Sigmoid colon (tissue), 7 donors: ENCODE measurements around the gene MRPS12. TPM values are rescaled to one million over a fixed set of nuclear protein-coding genes. Genes with fewer than 3 reads are reported as not detected.

Source experiments
- DNase-seq: peaks from one replicate; pipeline ENCODE4 v3.0.0-alpha.2; 2019
- H3K27ac ChIP-seq, 4 donors: fragments of 200-600 bp; sonication (generic); one replicate each; pipeline ENCODE4 v1.5.1; 2016 to 2019; ENCODE audit warnings: mild to moderate bottlenecking in 1 of 4
- H3K27me3 ChIP-seq, 3 donors: fragments of 200-600 bp; sonication (generic); one replicate each; pipeline ENCODE4 v1.5.1; 2019; ENCODE audit warnings: mild to moderate bottlenecking in 1 of 3
- H3K36me3 ChIP-seq, 4 donors: fragments of 200-600 bp; sonication (generic); one replicate each; pipeline ENCODE4 v1.5.1; 2016 to 2019
- H3K4me1 ChIP-seq, 4 donors: fragments of 200-600 bp; sonication (generic); one replicate each; pipeline ENCODE4 v1.5.1; 2017 to 2019
- H3K4me3 ChIP-seq, 4 donors: fragments of 200-600 bp; sonication (generic); one replicate each; pipeline ENCODE4 v1.5.1; 2017 to 2019; ENCODE audit warnings: mild to moderate bottlenecking in 2 of 4, moderate library complexity in 1 of 4
- H3K9me3 ChIP-seq, 4 donors: fragments of 200-600 bp in 3 of 4; sonication (generic) in 3 of 4; one replicate each; pipeline versions ENCODE4 v1.5.1 to v1.6.1; 2013 to 2019
- EP300 ChIP-seq, 4 donors: sonication (generic); formaldehyde crosslinking; IDR thresholded peaks; one replicate each; pipeline ENCODE4 v1.6.1; 2017; ENCODE audit warnings: antibody characterized with exemption in 4 of 4
- POLR2A ChIP-seq, 2 donors: fragments of 450-650 bp; IDR thresholded peaks; one replicate each; pipeline ENCODE4 v1.6.1; 2016; ENCODE audit warnings: antibody characterized with exemption in 2 of 2, mild to moderate bottlenecking in 2 of 2, moderate library complexity in 2 of 2
- POLR2AphosphoS5 ChIP-seq, 4 donors: sonication (generic); formaldehyde crosslinking; IDR thresholded peaks; one replicate each; pipeline ENCODE4 v1.6.1; 2017; ENCODE audit warnings: antibody characterized with exemption in 4 of 4
- WGBS, 2 donors: extraction: QIAGEN DNeasy Blood & Tissue Kit; methylation state at CpG; one replicate each; pipeline ENCODE4 v1.1.7; 2013; 5-methylcytosine and 5-hydroxymethylcytosine counted together
- intact Hi-C: fragments of 100-400 bp; cut with DNase I; formaldehyde crosslinking; loops from one replicate; pipeline ENCODE4 v1.15.1; 2023
- polyA plus RNA-seq, 3 donors: library from polyadenylated mRNA; stranded (reverse); fragments of 200-250 nt; gene quantifications; one replicate each; pipeline ENCODE4 v1.2.3, GENCODE V29; 2013
- total RNA-seq, 4 donors: library from RNA; depleted of rRNA; stranded (reverse); fragments of >200 nt; gene quantifications; one replicate each; pipeline ENCODE4 v1.1.0, GENCODE V29; 2016
- TF ChIP-seq, protein P1 (sequence below), 4 experiments: fragments of 450-650 bp in 3 of 4; fragments of 200-600 bp in 1 of 4; IDR thresholded peaks; one replicate each; pipeline ENCODE4 v1.5.1; 2016 to 2019; ENCODE audit warnings: antibody characterized with exemption in 4 of 4, mild to moderate bottlenecking in 3 of 4, moderate library complexity in 2 of 4
- donor health status: healthy with polysubstance abuse.
- donor health status: Bipolar disorder and iron deficiency.
- donor health status: healthy.

Gene MRPS12
- total and polyA plus RNA-seq, 7 donors, result 25.0 to 74.4 (median 30.7) TPM

GRCh38 chr19:38971672-38972071 lies 40.9 kb downstream of the MRPS12 start:
- TF ChIP-seq, protein P1, sequence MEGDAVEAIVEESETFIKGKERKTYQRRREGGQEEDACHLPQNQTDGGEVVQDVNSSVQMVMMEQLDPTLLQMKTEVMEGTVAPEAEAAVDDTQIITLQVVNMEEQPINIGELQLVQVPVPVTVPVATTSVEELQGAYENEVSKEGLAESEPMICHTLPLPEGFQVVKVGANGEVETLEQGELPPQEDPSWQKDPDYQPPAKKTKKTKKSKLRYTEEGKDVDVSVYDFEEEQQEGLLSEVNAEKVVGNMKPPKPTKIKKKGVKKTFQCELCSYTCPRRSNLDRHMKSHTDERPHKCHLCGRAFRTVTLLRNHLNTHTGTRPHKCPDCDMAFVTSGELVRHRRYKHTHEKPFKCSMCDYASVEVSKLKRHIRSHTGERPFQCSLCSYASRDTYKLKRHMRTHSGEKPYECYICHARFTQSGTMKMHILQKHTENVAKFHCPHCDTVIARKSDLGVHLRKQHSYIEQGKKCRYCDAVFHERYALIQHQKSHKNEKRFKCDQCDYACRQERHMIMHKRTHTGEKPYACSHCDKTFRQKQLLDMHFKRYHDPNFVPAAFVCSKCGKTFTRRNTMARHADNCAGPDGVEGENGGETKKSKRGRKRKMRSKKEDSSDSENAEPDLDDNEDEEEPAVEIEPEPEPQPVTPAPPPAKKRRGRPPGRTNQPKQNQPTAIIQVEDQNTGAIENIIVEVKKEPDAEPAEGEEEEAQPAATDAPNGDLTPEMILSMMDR (IDR thresholded peaks at IDR 0.05), result no peak
- TF ChIP-seq POLR2AphosphoS5 (IDR thresholded peaks at IDR 0.05) (no peak), EP300 (IDR thresholded peaks at IDR 0.05) (no peak), POLR2A (IDR thresholded peaks at IDR 0.05) (no peak)
- no peak for DNase-seq
- 81 to 88% methylated on average over 2 of the region's 2 CpGs for WGBS, 2 donors
- no peak overlapping the region for H3K27ac ChIP-seq
- no peaks in the 10 kb centered on the region for H3K9me3 ChIP-seq
- intact Hi-C loops, result no loop called here
- H3K4me3 ChIP-seq, result no peak overlapping the region
- peaks cover 0 to 7% (median under 1%) of the 10 kb centered on the region in 4 donors for H3K36me3 ChIP-seq
- H3K4me1 ChIP-seq, result peaks cover 0 to 21% (median 18%) of the 10 kb centered on the region in 4 donors
- no peaks in the 10 kb centered on the region for H3K27me3 ChIP-seq

DNA sequence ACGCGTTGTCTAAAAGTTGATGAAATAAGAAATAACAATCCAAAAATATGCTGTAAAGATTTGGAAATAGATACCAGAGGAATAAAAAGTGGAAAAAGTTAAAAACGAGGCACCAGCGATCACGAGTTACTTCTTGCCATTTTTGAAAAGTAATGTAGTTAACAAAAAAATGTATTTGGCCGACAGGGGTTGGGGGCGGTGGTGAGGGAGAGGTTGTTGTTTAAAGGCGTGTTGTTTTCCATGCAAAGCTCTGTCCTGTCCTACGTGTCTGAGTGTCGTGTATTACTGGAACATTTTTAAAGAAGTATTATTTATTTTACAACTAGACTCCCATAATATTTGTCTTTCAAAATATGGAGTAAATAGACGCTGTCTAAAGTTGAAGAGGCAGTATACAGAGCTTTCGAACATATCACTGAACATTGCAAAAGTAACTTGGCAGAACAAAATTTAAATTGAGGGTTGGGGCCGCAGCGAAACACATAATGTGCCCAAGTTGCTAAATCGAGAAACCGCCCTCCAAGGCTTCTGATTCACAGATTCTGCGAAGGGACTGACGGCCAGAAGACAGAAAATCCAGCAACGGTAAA lies 44.0 kb downstream of the MRPS12 start:
- TF ChIP-seq POLR2AphosphoS5 (IDR thresholded peaks at IDR 0.05), result no peak
- no peak for TF ChIP-seq EP300 (IDR thresholded peaks at IDR 0.05)
- TF ChIP-seq, protein P1 (IDR thresholded peaks at IDR 0.05), result no peak
- no peak for TF ChIP-seq POLR2A (IDR thresholded peaks at IDR 0.05)
- intact Hi-C loops, result no loop called here
- Histone ChIP-seq H3K9me3 (no peaks in the 10 kb centered on the region), H3K36me3 (no peaks in the 10 kb centered on the region), H3K4me3 (peak overlapping the region; percentile 56 to 68 (median 64)), H3K27ac (peak overlapping the region; percentile 85 to 96 (median 90)), H3K4me1 (peaks cover 0 to 24% (median 21%) of the 10 kb centered on the region in 4 donors), H3K27me3 (no peaks in the 10 kb centered on the region)
- 54 to 63% methylated on average over 19 of the region's 19 CpGs for WGBS, 2 donors
- DNase-seq, result no peak

DNA sequence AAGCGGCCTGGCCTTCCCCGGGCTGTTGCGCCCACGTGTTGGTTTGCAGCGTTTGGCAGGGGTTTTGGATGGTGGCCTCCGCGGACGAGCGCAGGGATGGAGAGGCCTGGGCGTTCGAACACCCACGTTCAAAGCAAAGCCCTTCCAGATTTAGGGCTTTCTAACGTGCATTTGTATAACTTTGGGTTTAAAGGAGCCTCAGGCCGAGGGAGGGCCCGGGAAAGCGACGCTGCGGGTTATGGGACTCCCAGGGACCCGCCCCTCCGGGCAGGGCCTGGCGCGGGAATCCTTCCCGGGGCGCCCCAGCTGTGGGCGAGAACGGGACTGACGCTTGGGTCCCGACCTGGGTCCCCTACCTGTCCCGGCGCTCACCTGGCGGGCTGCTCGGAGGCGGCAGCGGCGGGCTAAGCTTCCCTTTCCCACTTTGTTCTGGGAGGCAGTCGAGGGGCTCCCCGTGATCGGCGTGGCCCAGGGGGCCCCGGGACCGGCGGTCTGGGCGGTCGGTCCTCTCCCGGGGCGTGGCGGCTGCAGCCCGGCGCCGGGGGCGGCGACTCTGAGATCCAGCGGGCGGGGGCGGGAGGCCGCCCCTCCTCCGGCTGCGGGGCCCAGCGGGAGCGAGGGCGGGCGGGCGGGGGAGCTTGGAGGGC lies 44.6 kb downstream of the MRPS12 start, which contains the start of gene FBXO17:
Gene FBXO17 (minus strand): TSS at position 529 of the 647 bp plus-strand sequence. CDS start 25,423 bp downstream, outside the sequence.
- TF ChIP-seq POLR2A (IDR thresholded peaks at IDR 0.05), result peak in 1 of 2 donors; percentile 21
- peak in 2 of 4 donors; percentile 33 to 54 for TF ChIP-seq POLR2AphosphoS5 (IDR thresholded peaks at IDR 0.05)
- no peak for TF ChIP-seq EP300 (IDR thresholded peaks at IDR 0.05)
- TF ChIP-seq, protein P1 (IDR thresholded peaks at IDR 0.05), result no peak
- Histone ChIP-seq H3K9me3 (no peaks in the 10 kb centered on the region), H3K4me3 (peak within 1 kb of the TSS; percentile 56 to 68 (median 64)), H3K27ac (peak within 1 kb of the TSS; percentile 85 to 96 (median 90)), H3K36me3 (no peaks in the 10 kb centered on the region), H3K27me3 (no peaks in the 10 kb centered on the region), H3K4me1 (peaks cover 0 to 24% (median 21%) of the 10 kb centered on the region in 4 donors)
- intact Hi-C loops, result no loop called here
- DNase-seq, result peak; percentile 81
- 5 to 7% methylated on average over 63 of the region's 63 CpGs for WGBS, 2 donors

- Histone ChIP-seq H3K36me3 (no peaks in the 10 kb centered on the region), H3K4me1 (peaks cover 0 to 24% (median 21%) of the 10 kb centered on the region in 4 donors), H3K9me3 (no peaks in the 10 kb centered on the region), H3K4me3 (peak overlapping the region; percentile 56 to 68 (median 64)), H3K27ac (peak overlapping the region; percentile 85 to 96 (median 90)), H3K27me3 (no peaks in the 10 kb centered on the region)
- intact Hi-C loops, result loop anchor here (2.0 kb wide), 1 partner anchor 13 kb away; no protein-coding TSS in a partner anchor
- TF ChIP-seq EP300 (IDR thresholded peaks at IDR 0.05) (no peak), POLR2AphosphoS5 (IDR thresholded peaks at IDR 0.05) (no peak), POLR2A (IDR thresholded peaks at IDR 0.05) (no peak)
- TF ChIP-seq, protein P1 (IDR thresholded peaks at IDR 0.05), result no peak
- DNase-seq, result no peak
- 5 to 15% methylated on average over 22 of the region's 22 CpGs for WGBS, 2 donors
Measured at GRCh38 chr19:38975861-38976271, 45.1 kb downstream of the MRPS12 start.
